Spinal cord (tissue), 10 donors: ENCODE data around the gene FANCM. TPM values are rescaled to one million over a fixed set of nuclear protein-coding genes. Genes with fewer than 3 reads are reported as not detected.
"Not testable (repeated sequence)": the region's sequence is repeated elsewhere in the genome, so short reads cannot be mapped to it uniquely, and the experiment has no call there.

Experiments
- DNase-seq, 6 donors: peaks; one replicate each; pipeline versions ENCODE4 v3.0.0 to v3.0.0-alpha.2; 2013 to 2015; ENCODE audit warnings: low spot score in 6 of 6, low read depth in 4 of 6
- H3K27ac ChIP-seq: one replicate; pipeline ENCODE4 v1.5.1; 2013; ENCODE audit warnings: low read depth, low read length, control low read depth
- H3K27me3 ChIP-seq: one replicate; pipeline ENCODE4 v1.6.1; 2013; ENCODE audit warnings: low read length; ENCODE audit not compliant: control insufficient read depth, insufficient read depth
- H3K36me3 ChIP-seq: one replicate; pipeline ENCODE4 v1.6.1; 2013; ENCODE audit warnings: low read length; ENCODE audit not compliant: control insufficient read depth, insufficient read depth
- H3K4me1 ChIP-seq: one replicate; pipeline ENCODE4 v1.6.1; 2013; ENCODE audit warnings: low read length; ENCODE audit not compliant: control insufficient read depth, insufficient read depth
- H3K4me3 ChIP-seq: one replicate; pipeline ENCODE4 v1.5.1; 2013; ENCODE audit warnings: low read depth, low read length, control low read depth
- H3K9me3 ChIP-seq: one replicate; pipeline ENCODE4 v1.6.1; 2013; ENCODE audit warnings: low read length; ENCODE audit not compliant: control insufficient read depth, insufficient read depth
- WGBS: methylation state at CpG from one replicate; pipeline ENCODE4 v1.1.5; 2013; ENCODE audit warnings: missing lambda C conversion rate; ENCODE audit not compliant: insufficient coverage; 5-methylcytosine and 5-hydroxymethylcytosine counted together
- polyA plus RNA-seq, 2 donors: library from polyadenylated mRNA; unstranded; fragments of 120-200 nt; gene quantifications; one replicate each; pipeline ENCODE4 v1.2.1, GENCODE V29; 2013; ENCODE audit not compliant: insufficient read length in 2 of 2
- total RNA-seq, 2 donors: library from RNA; depleted of rRNA in 1 of 2; stranded (reverse); fragments of 120-200 nt in 1 of 2; fragments of >200 nt in 1 of 2; gene quantifications; one replicate each; pipeline versions ENCODE4 v1.2.3 to v1.2.4, GENCODE V29; 2013 to 2014
- donor health status: healthy.

FANCM gene
- total and polyA plus RNA-seq, 4 donors = 8.1 to 16.2 (median 9.6) TPM

DNA sequence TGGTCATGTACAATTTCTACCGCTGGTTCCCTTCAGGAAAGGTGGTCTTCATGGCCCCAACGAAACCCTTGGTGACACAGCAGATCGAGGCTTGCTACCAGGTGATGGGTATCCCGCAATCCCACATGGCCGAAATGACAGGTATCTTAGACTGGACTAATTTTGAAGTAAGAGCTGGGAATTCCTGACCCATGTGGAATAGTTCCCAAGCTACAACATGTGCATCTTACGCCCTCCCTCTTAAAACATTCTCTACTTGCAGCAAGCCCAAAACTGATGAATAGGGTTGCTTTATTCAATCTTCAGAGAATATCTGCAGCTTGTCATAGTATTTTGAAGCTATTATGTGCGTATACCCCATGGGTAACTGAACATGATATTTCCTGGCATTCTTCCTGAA is 669 bp downstream of the FANCM start:
- H3K27ac ChIP-seq = peak overlapping the region; percentile 78
- 0% methylated on average over 3 of the region's 7 CpGs for WGBS
- H3K4me1 ChIP-seq = peaks cover 7% of the 10 kb centered on the region
- no peaks in the 10 kb centered on the region for H3K9me3 ChIP-seq
- H3K27me3 ChIP-seq = no peaks in the 10 kb centered on the region
- peak in 2 of 6 donors; percentile 1 for DNase-seq
- peak overlapping the region; percentile 97 for H3K4me3 ChIP-seq
- H3K36me3 ChIP-seq = peaks cover 3% of the 10 kb centered on the region

DNA sequence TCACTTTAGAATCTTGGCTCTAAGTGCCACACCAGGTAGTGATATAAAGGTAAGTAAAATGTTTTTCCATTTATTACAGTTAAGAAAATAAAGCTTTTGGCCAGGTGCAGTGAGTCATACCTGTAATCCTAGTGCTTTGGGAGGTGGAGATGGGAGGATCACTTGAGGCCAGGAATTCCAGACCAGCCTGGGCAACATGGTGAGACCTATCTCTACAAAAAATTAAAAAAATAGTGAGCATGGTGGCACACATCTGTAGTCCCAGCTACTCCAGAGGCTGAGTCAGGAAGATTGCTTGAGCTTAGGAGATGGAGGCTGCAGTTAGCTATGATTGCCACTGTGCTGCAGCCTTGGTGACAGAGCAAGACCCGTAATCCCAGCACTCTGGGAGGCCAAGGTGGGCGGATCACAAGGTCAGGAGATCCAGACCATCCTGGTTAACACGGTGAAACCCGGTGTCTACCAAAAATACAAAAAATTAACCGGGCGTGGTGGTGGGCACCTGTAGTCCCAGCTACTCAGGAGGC is 5.0 kb downstream of the FANCM start:
- WGBS = 97% methylated on average over 6 of the region's 6 CpGs
- H3K4me3 ChIP-seq = no peak overlapping the region

DNA sequence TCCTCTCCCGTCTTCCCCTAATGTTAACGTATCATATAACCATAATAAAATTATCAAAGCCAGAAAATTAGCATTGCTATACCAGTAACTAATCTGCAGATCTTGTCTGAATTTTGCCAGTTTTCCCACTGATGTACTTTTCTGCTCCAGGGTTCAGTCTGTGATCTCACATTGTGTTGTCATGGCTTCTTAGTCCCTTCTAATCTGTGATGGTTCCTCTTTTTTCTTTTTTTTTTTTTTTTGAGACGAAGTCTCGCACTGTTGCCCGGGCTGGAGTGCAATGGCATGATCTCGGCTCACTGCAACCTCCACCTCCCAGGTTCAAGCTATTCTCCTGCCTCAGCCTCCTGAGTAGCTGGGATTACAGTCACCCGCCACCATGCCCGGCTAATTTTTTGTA is 6.4 kb downstream of the FANCM start:
- H3K4me3 ChIP-seq = not testable (repeated sequence)

More for the DNA sequence above, 5.0 kb downstream of the FANCM start:
- Histone ChIP-seq H3K4me1 (peaks cover 2% of the 10 kb centered on the region), H3K9me3 (no peaks in the 10 kb centered on the region), H3K27me3 (no peaks in the 10 kb centered on the region), H3K36me3 (peaks cover 5% of the 10 kb centered on the region), H3K27ac (no peak overlapping the region)
- no peak for DNase-seq

DNA sequence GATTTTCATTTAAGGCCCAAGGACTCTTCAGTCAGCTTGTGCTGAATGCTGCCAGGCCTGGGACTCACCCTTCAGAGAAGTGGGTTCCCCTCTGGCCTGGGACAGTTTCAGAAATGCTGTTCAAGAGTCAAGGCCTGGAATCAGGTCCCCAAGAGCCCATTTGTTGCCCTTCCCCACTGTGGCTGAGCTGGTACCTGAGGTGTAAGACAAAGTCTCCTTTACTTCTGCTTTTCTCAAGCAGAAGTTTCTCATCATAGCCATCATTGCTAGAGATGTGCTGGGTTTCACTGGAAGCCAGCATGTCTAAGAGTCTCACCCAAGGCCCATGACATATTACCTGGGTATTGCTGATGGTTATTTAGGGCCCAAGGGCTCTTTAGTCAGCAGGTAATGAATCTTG is 8.9 kb downstream of the FANCM start:
- Histone ChIP-seq H3K27ac (no peak overlapping the region), H3K4me1 (peaks cover under 1% of the 10 kb centered on the region), H3K36me3 (peaks cover 2% of the 10 kb centered on the region), H3K4me3 (no peak overlapping the region), H3K27me3 (no peaks in the 10 kb centered on the region), H3K9me3 (no peaks in the 10 kb centered on the region)
- no peak for DNase-seq

More for the DNA sequence above, 6.4 kb downstream of the FANCM start:
- H3K27ac ChIP-seq, DNase-seq, H3K9me3 ChIP-seq, H3K27me3 ChIP-seq, H3K4me1 ChIP-seq, H3K36me3 ChIP-seq: not testable (repeated sequence)
- WGBS = 90% methylated on average over 2 of the region's 8 CpGs

DNA sequence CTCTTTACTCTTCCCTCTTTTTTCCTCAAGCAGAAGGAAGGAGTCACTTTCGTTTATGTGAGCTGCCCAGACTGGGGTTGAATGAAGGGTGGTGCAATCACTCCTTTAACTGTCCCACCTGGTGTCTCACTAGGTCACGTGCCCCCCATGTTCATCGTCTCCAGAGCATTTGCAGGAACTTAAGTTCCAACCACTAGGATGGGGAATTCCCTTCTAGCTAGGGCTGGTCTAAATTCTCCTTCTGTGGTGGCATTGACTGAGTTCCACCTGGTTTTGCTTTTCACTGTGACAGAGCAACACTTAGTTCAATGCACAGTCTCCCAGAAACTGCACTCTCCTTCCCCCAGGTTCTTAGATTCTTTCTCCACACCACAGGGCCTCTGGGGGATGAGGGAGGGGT is 9.5 kb downstream of the FANCM start:
- Histone ChIP-seq H3K27ac (no peak overlapping the region), H3K4me3 (no peak overlapping the region), H3K4me1 (no peaks in the 10 kb centered on the region), H3K27me3 (no peaks in the 10 kb centered on the region), H3K9me3 (no peaks in the 10 kb centered on the region), H3K36me3 (peaks cover 2% of the 10 kb centered on the region)
- no CpG with 5 or more reads among the region's 3 CpGs for WGBS
- no peak for DNase-seq

DNA sequence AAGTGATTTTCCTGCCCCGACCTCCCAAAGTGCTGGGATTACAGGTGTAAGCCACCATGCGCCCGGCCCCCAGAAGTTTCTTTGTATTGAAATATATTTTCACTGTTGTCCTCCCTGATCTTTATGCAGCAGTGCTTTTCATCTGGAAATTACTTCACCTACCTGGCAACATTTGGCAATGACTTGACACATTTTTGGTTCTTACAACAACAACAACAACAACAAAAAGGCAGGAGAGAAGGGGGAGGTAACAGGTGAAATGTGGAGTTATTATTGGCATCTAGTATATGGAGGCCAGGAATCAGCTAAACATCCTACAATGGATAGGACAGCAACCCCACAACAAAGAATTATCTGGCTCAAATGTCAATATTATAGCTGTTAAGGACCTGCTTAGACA is 13.9 kb downstream of the FANCM start:
- H3K4me3 ChIP-seq = no peak overlapping the region
- no peak for DNase-seq
- H3K36me3 ChIP-seq = no peaks in the 10 kb centered on the region
- H3K27ac ChIP-seq = no peak overlapping the region
- H3K9me3 ChIP-seq = no peaks in the 10 kb centered on the region
- H3K27me3 ChIP-seq = no peaks in the 10 kb centered on the region
- no CpG with 5 or more reads among the region's 3 CpGs for WGBS
- H3K4me1 ChIP-seq = no peaks in the 10 kb centered on the region

DNA sequence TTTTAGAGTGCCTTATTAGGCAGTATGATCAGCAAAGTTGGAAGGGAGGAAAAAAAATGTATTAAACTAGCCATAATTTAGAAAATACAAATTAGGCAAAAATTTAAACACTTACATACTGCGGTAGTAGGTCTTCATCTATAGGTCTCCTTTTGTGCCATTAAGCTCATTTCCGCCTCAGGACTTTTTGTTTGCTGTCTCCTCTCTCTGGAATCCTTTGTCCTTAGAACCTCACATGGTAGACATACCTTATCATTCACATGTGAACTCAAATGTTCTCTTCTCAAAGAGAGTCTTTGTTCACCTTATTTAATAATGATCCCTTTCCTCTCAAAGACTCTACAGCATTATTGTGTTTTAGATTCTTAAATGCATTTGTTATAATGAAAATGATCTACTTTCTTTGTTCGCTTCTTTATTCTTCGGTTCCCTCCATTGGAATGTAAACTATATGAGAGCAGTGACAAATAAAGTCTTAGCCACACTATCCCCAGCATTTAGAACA is 14.7 kb downstream of the FANCM start:
- H3K27me3 ChIP-seq = no peaks in the 10 kb centered on the region
- H3K4me3 ChIP-seq = no peak overlapping the region
- no peak for DNase-seq
- no peaks in the 10 kb centered on the region for H3K4me1 ChIP-seq
- 76% methylated on average over 2 of the region's 4 CpGs for WGBS
- no peaks in the 10 kb centered on the region for H3K36me3 ChIP-seq
- no peak overlapping the region for H3K27ac ChIP-seq
- H3K9me3 ChIP-seq = no peaks in the 10 kb centered on the region

DNA sequence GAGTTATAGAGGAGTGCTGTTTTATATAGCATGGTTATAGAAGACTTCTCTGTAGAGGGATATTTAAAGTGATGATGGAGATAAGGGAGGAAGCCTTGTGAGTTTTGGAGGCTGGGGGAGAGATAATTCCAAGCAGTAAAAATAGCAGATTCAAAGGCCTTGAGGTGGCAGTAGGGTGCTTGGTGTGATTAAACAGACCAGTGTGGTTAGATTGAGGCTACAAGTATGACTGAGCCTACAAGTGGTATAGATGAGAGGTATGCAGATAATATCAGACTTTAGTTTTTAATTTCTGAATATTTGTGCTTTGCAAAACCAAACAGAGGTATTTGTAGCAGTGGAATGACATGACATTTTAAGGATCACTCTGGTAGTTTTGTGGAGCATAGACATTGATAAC is 20.3 kb downstream of the FANCM start:
- H3K9me3 ChIP-seq = no peaks in the 10 kb centered on the region
- no peak overlapping the region for H3K27ac ChIP-seq
- DNase-seq = no peak
- H3K27me3 ChIP-seq = no peaks in the 10 kb centered on the region
- peaks cover 2% of the 10 kb centered on the region for H3K36me3 ChIP-seq
- no peaks in the 10 kb centered on the region for H3K4me1 ChIP-seq
- no peak overlapping the region for H3K4me3 ChIP-seq

DNA sequence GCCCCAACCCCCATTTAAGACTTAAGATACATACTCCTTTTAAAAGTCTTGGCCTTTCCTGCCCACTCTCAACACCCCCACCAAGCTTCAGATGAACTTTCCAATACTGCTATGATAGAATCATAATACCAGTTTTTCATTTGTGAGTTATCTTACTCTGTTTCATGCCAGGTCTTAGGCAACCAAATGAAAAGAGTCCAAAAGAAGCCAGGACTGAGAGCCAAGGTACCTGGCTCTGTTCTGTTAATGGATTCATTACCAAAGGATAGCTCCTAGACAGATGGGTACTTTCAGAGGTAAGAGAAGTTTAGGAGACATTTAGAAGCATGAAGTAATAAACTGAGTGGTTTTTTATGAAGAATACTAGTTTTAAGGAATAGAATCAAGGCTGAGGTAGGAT is 34.2 kb downstream of the FANCM start:
- Histone ChIP-seq H3K36me3 (no peaks in the 10 kb centered on the region), H3K4me1 (no peaks in the 10 kb centered on the region), H3K4me3 (no peak overlapping the region), H3K9me3 (no peaks in the 10 kb centered on the region), H3K27ac (no peak overlapping the region), H3K27me3 (no peaks in the 10 kb centered on the region)
- no peak for DNase-seq

DNA sequence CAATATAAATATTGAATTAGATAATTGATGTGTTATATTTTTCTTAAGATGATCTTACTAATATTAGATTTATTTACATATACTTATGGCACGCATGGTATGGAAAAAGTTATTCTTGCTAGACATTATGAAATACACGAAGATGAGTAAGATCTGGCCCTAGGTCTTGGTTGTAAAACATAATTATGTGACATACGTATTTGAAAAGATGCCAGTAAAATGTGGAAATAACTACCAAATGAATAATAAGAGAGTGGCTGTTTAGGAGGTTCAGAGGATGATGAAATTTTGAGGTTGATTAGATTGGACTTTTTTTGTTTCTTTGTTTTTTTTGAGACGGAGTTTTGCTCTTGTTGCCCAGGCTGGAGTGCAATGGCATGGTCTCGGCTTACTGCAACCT is 41.3 kb downstream of the FANCM start:
- 94% methylated on average over 2 of the region's 5 CpGs for WGBS
- H3K9me3 ChIP-seq = no peaks in the 10 kb centered on the region
- H3K4me3 ChIP-seq = no peak overlapping the region
- no peaks in the 10 kb centered on the region for H3K36me3 ChIP-seq
- no peaks in the 10 kb centered on the region for H3K4me1 ChIP-seq
- H3K27me3 ChIP-seq = no peaks in the 10 kb centered on the region
- no peak overlapping the region for H3K27ac ChIP-seq
- DNase-seq = no peak
